GM18907 (cell line): ENCODE measurements around the gene CSMD2.

Source experiments
- ATAC-seq: cut with Tn5 transposase; IDR thresholded peaks from one replicate; pipeline ENCODE4 v1.9.1; 2021; ENCODE audit warnings: mild to moderate bottlenecking, moderate library complexity; ENCODE audit not compliant: unreplicated experiment

Gene CSMD2

GRCh38 chr1:33972676-33973395 lies 192.2 kb downstream of the CSMD2 start:
- ATAC-seq = no peak

- no peak for ATAC-seq
Measured at GRCh38 chr1:33971913-33972312, 193.1 kb downstream of the CSMD2 start.

GRCh38 chr1:33971018-33971710 lies 193.9 kb downstream of the CSMD2 start:
- no peak for ATAC-seq

- no peak for ATAC-seq
Measured at GRCh38 chr1:33970148-33970825, 194.7 kb downstream of the CSMD2 start.

- ATAC-seq = no peak
Measured at GRCh38 chr1:33966346-33967141, 198.5 kb downstream of the CSMD2 start.

GRCh38 chr1:33965086-33965485 lies 199.9 kb downstream of the CSMD2 start:
- no peak for ATAC-seq

- no peak for ATAC-seq
Measured at GRCh38 chr1:33962061-33962460, 203.0 kb downstream of the CSMD2 start.

- ATAC-seq = no peak
Measured at GRCh38 chr1:33960188-33960895, 204.7 kb downstream of the CSMD2 start.

- no peak for ATAC-seq
Measured at GRCh38 chr1:33957854-33958253, 207.2 kb downstream of the CSMD2 start.

- no peak for ATAC-seq
Measured at GRCh38 chr1:33955096-33955495, 209.9 kb downstream of the CSMD2 start.

- ATAC-seq = no peak
Measured at GRCh38 chr1:33949570-33949969, 215.5 kb downstream of the CSMD2 start.

GRCh38 chr1:33948291-33948690 lies 216.7 kb downstream of the CSMD2 start:
- no peak for ATAC-seq

GRCh38 chr1:33946836-33947235 lies 218.2 kb downstream of the CSMD2 start:
- ATAC-seq = no peak

GRCh38 chr1:33944846-33945245 lies 220.2 kb downstream of the CSMD2 start:
- ATAC-seq = no peak

GRCh38 chr1:33943978-33944377 lies 221.1 kb downstream of the CSMD2 start:
- no peak for ATAC-seq

- ATAC-seq = no peak
Measured at GRCh38 chr1:33932871-33933270, 232.2 kb downstream of the CSMD2 start.

- ATAC-seq = no peak
Measured at GRCh38 chr1:33931111-33931475, 233.9 kb downstream of the CSMD2 start.

GRCh38 chr1:33930346-33931110 lies 234.5 kb downstream of the CSMD2 start:
- ATAC-seq = no peak

- ATAC-seq = no peak
Measured at GRCh38 chr1:33928251-33928650, 236.8 kb downstream of the CSMD2 start.

GRCh38 chr1:33927721-33928120 lies 237.3 kb downstream of the CSMD2 start:
- ATAC-seq = no peak
